Hepatocyte (in vitro differentiated cells): ENCODE measurements around the gene PHF21B. TPM values are rescaled to one million over a fixed set of nuclear protein-coding genes. Genes with fewer than 3 reads are reported as not detected.

Source experiments
- DNase-seq: peaks from one replicate; pipeline ENCODE4 v3.0.0-alpha.2; 2016; ENCODE audit warnings: low spot score
- H2AFZ ChIP-seq: fragments of 200-600 bp; sonication (generic); 2 replicates; pipeline ENCODE4 v1.6.0; 2016; ENCODE audit warnings: antibody characterized with exemption, mild to moderate bottlenecking
- H3K27ac ChIP-seq: fragments of 200-600 bp; sonication (generic); 2 replicates; pipeline ENCODE4 v1.5.1; 2016; ENCODE audit warnings: mild to moderate bottlenecking
- H3K27me3 ChIP-seq: fragments of 200-600 bp; sonication (generic); 2 replicates; pipeline ENCODE4 v1.6.1; 2016
- H3K36me3 ChIP-seq: fragments of 200-600 bp; sonication (generic); replicated peaks from 2 replicates; pipeline ENCODE4 v1.5.1; 2016; ENCODE audit warnings: low read depth; ENCODE audit not compliant: insufficient read depth
- H3K4me1 ChIP-seq: fragments of 200-600 bp; sonication (generic); 2 replicates; pipeline ENCODE4 v1.5.1; 2016; ENCODE audit warnings: mild to moderate bottlenecking, moderate library complexity; ENCODE audit not compliant: insufficient read depth
- H3K4me2 ChIP-seq: fragments of 200-600 bp; sonication (generic); 2 replicates; pipeline ENCODE4 v1.6.0; 2016
- H3K4me3 ChIP-seq: fragments of 200-600 bp; sonication (generic); 2 replicates; pipeline ENCODE4 v1.5.1; 2016; ENCODE audit warnings: mild to moderate bottlenecking
- H3K79me2 ChIP-seq: fragments of 200-600 bp; sonication (generic); 2 replicates; pipeline ENCODE4 v1.6.0; 2017; ENCODE audit warnings: mild to moderate bottlenecking
- H3K9me2 ChIP-seq: fragments of 200-600 bp; sonication (generic); replicated peaks from 2 replicates; pipeline ENCODE4 v1.6.0; 2017; ENCODE audit warnings: mild to moderate bottlenecking; ENCODE audit not compliant: insufficient read depth
- H3K9me3 ChIP-seq: fragments of 200-600 bp; sonication (generic); 2 replicates; pipeline ENCODE4 v1.5.1; 2016; ENCODE audit warnings: low read depth, mild to moderate bottlenecking
- H4K20me1 ChIP-seq: fragments of 200-600 bp; sonication (generic); 2 replicates; pipeline ENCODE4 v1.6.0; 2016; ENCODE audit warnings: mild to moderate bottlenecking; ENCODE audit not compliant: insufficient read depth, poor library complexity, severe bottlenecking
- CTCF ChIP-seq: fragments of 200-600 bp; sonication (generic); IDR thresholded peaks from 2 replicates; pipeline ENCODE4 v1.5.1; 2016; ENCODE audit warnings: antibody characterized with exemption, mild to moderate bottlenecking; ENCODE audit not compliant: poor library complexity
- EZH2 ChIP-seq: fragments of 200-600 bp; sonication (generic); IDR thresholded peaks from 2 replicates; pipeline ENCODE4 v1.6.1; 2016; ENCODE audit warnings: antibody characterized with exemption, mild to moderate bottlenecking, borderline replicate concordance
- EZH2phosphoT487 ChIP-seq: fragments of 200-600 bp; sonication (generic); IDR thresholded peaks from one replicate; pipeline ENCODE4 v1.6.1; 2018; ENCODE audit warnings: antibody characterized with exemption, mild to moderate bottlenecking, low read depth, moderate library complexity; ENCODE audit not compliant: unreplicated experiment, severe bottlenecking
- WGBS: methylation state at CpG from one replicate; pipeline ENCODE4 v1.1.6; 2016; ENCODE audit warnings: low lambda C conversion rate; ENCODE audit errors: missing lambda C conversion rate; 5-methylcytosine and 5-hydroxymethylcytosine counted together
- polyA plus RNA-seq: library from polyadenylated mRNA; unstranded; fragments of >200 nt; fragmentation: Nextera tagmentation; extraction: Ambion mirVana; gene quantifications from 2 replicates; pipeline ENCODE4 v1.2.1, GENCODE V29; 2016
- total RNA-seq: library from RNA; depleted of rRNA; stranded (reverse); fragments of >200 nt; gene quantifications from 2 replicates; pipeline ENCODE4 v1.2.3, GENCODE V29; 2014

The PHF21B gene
- total and polyA plus RNA-seq, 2 experiments from 2014 or later, result 0.86 to 1.9 TPM

GRCh38 chr22:44891791-44892190 lies 118.0 kb downstream of the PHF21B start:
- no peak overlapping the region for H3K27ac ChIP-seq
- no peak overlapping the region for H2AFZ ChIP-seq
- no peaks in the 10 kb centered on the region for H3K9me2 ChIP-seq
- TF ChIP-seq CTCF (no peak), EZH2phosphoT487 (no peak), EZH2 (no peak)
- DNase-seq, result no peak
- H3K36me3 ChIP-seq, result no peaks in the 10 kb centered on the region
- H3K27me3 ChIP-seq, result no peaks in the 10 kb centered on the region
- H3K79me2 ChIP-seq, result no peaks in the 10 kb centered on the region
- WGBS, result 95% methylated on average over 11 of the region's 11 CpGs
- H3K9me3 ChIP-seq, result no peaks in the 10 kb centered on the region
- no peaks in the 10 kb centered on the region for H3K4me1 ChIP-seq
- H4K20me1 ChIP-seq, result no peaks in the 10 kb centered on the region
- H3K4me3 ChIP-seq, result no peak overlapping the region
- H3K4me2 ChIP-seq, result no peak overlapping the region

GRCh38 chr22:44891293-44891747 lies 118.5 kb downstream of the PHF21B start:
- TF ChIP-seq EZH2phosphoT487, result no peak
- no peak for TF ChIP-seq EZH2
- TF ChIP-seq CTCF, result no peak
- Histone ChIP-seq H3K9me3 (no peaks in the 10 kb centered on the region), H4K20me1 (no peaks in the 10 kb centered on the region), H3K27me3 (no peaks in the 10 kb centered on the region), H3K9me2 (no peaks in the 10 kb centered on the region), H3K27ac (no peak overlapping the region), H2AFZ (no peak overlapping the region), H3K79me2 (no peaks in the 10 kb centered on the region), H3K4me3 (no peak overlapping the region), H3K36me3 (no peaks in the 10 kb centered on the region), H3K4me2 (no peak overlapping the region), H3K4me1 (no peaks in the 10 kb centered on the region)
- WGBS, result 93% methylated on average over 11 of the region's 11 CpGs
- DNase-seq, result no peak

GRCh38 chr22:44890416-44891292 lies 119.2 kb downstream of the PHF21B start:
- H3K4me2 ChIP-seq, result no peak overlapping the region
- no peak overlapping the region for H3K4me3 ChIP-seq
- H2AFZ ChIP-seq, result no peak overlapping the region
- no peaks in the 10 kb centered on the region for H3K9me3 ChIP-seq
- H3K27ac ChIP-seq, result no peak overlapping the region
- no peaks in the 10 kb centered on the region for H4K20me1 ChIP-seq
- no peaks in the 10 kb centered on the region for H3K27me3 ChIP-seq
- no peak for DNase-seq
- TF ChIP-seq EZH2, result no peak
- no peak for TF ChIP-seq EZH2phosphoT487
- H3K36me3 ChIP-seq, result no peaks in the 10 kb centered on the region
- no peaks in the 10 kb centered on the region for H3K9me2 ChIP-seq
- WGBS, result 95% methylated on average over 20 of the region's 20 CpGs
- no peaks in the 10 kb centered on the region for H3K79me2 ChIP-seq
- no peaks in the 10 kb centered on the region for H3K4me1 ChIP-seq

GRCh38 chr22:44889255-44889878 lies 120.4 kb downstream of the PHF21B start:
- no peaks in the 10 kb centered on the region for H4K20me1 ChIP-seq
- no peak overlapping the region for H3K27ac ChIP-seq
- 81% methylated on average over 14 of the region's 14 CpGs for WGBS
- no peaks in the 10 kb centered on the region for H3K36me3 ChIP-seq
- no peaks in the 10 kb centered on the region for H3K9me3 ChIP-seq
- H3K9me2 ChIP-seq, result no peaks in the 10 kb centered on the region
- no peak overlapping the region for H3K4me2 ChIP-seq
- H3K4me1 ChIP-seq, result no peaks in the 10 kb centered on the region
- no peaks in the 10 kb centered on the region for H3K79me2 ChIP-seq
- H2AFZ ChIP-seq, result no peak overlapping the region
- H3K4me3 ChIP-seq, result no peak overlapping the region
- TF ChIP-seq EZH2, result no peak
- H3K27me3 ChIP-seq, result no peaks in the 10 kb centered on the region
- DNase-seq, result no peak
